Activated CD8-positive, alpha-beta memory T cell treated with anti-CD3 and anti-CD28 coated beads, Interleukin-2, amount 50 U/mL, for 1 hour (primary cell): ENCODE results near the gene TMEM129.
A peak's percentile ranks its signal among the peaks of the same experiment; 100 is the strongest.
"Not testable (repeated sequence)": the region's sequence is repeated elsewhere in the genome, so short reads cannot be mapped to it uniquely, and the experiment has no call there.

Experiments
- DNase-seq: peaks from one replicate; pipeline ENCODE4 v3.0.0-alpha.2; 2020; ENCODE audit errors: extremely low read depth

The TMEM129 gene

GRCh38 chr4:1721666-1722550 is 785 bp upstream of the TMEM129 start:
- DNase-seq: no peak

- no peak for DNase-seq
Measured at GRCh38 chr4:1720163-1720983, 750 bp downstream of the TMEM129 start.

DNA sequence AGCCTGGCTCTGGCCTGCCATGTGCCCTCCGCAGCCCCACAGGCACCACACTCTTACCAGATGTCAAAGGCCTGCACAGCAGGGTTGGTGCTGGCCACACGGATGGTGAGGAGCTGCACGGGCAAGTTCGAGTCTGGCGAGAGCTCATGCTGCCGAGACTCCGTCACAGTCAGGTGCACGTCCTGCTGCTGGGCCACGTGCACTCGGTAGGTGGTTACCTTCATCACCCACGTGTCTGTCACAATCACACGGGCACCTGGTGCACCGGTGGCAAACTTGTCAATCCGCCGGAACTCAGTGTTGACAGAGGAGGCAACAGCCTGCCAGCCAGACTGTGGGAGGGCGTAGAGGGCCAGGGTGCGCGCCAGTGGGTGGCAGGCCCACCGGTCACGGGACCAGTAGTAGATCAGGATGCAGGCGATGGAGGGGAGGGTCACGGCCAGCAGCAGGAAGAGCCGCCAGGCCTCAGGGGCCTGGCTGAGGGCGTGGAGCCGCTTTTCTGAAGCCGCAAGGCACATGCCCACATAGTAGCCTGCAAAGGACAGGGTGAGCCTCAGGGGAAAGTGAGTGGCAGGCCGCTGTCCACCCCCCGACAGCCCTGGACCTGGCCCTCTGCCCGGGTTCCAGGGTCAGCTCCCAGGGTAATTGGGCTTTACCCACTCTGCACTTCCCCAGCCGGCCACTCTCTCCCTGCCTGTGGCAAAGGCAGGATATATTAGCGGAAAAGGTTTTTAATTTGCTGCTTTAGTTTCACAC is 2.9 kb downstream of the TMEM129 start:
- no peak for DNase-seq

DNA sequence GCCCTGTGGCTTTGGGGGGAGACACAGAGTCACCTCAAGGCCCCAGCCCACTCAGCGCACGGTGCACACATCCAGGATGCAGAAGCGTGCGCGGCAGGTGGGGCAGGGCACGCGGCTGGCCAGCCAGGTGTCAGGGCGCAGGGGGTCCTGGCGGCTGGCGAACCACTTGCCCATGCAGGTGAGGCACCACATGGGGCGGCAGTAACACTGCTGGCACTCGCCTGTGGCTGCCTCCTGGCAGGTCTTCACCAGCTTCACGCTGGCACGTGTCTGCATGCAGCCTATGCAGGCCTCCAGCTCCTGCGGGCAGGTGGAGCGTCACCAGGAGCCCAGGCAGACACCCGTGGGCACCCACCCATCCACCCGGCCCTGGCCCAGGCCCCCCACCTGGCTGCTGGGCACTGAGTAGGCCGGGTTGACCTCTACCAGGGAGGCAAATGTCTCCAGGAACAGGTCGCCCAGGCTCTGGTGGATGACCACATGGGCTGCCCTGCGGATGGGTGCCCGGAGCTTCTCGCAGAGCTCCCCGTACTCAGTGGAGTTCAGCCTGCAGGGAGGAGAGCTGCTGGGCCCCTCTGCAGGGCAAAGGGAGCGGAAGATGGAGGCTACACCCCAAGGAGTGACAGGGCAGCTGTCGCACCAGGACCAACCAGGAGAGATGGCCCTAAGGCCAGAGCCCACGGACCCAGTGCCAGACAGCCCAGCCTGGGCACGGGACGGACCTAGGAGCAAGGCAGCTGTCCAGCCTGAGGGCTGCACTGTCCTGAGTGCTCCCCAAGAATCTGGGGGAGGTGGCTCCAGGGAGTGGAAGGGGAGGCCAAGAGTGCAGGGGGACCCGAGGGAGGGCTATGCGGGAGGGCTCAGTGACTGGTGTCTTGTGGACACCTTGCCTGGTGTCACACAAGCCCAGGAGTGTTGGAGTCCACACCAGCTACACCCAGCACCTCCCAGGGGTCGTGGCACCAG is 3.7 kb downstream of the TMEM129 start:
- DNase-seq: no peak

DNA sequence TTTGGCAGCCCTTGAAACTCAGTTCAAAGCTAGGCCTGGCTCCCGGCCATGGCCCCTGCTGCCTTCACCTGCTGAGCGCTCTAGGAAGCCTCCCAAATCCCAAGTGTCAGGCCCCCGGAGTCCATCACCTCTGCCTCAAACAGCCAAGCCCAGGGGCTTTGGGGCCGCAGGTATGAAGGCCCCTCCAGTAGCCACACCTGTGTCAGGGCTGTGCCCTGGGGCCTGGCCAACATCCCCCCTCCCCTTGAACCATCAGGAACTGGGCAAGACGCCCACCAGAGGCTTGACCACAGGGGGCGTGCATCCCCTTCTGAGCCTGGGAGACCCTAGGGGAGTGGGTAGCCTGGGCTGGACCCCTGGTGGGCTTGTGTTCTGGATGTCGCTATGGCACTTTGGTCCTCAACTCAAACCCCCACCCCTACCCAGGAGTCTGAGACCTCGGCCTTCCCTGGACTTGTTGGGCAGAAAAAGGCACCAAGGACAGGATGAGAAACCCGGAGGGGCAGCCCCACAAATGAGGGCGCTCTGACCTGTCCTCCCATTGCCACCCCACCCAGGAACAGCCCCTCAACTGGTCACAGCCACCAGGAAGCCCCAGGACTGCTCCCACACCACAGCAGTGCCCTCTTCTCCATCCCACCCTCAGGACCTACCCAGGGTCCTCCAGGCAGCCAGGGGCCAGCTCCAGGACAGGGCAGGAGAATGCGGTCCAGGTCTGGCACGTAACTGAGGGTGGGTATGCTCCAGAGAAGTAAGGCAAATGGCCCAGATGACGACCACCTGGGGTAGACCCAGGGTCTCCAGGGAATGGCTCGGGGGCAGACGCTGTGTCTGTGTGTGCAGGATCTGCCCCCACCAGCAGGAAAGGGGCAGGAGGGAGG is 4.8 kb downstream of the TMEM129 start:
- DNase-seq: no peak

- no peak for DNase-seq
Measured at GRCh38 chr4:1715002-1715758, 5.9 kb downstream of the TMEM129 start.

DNA sequence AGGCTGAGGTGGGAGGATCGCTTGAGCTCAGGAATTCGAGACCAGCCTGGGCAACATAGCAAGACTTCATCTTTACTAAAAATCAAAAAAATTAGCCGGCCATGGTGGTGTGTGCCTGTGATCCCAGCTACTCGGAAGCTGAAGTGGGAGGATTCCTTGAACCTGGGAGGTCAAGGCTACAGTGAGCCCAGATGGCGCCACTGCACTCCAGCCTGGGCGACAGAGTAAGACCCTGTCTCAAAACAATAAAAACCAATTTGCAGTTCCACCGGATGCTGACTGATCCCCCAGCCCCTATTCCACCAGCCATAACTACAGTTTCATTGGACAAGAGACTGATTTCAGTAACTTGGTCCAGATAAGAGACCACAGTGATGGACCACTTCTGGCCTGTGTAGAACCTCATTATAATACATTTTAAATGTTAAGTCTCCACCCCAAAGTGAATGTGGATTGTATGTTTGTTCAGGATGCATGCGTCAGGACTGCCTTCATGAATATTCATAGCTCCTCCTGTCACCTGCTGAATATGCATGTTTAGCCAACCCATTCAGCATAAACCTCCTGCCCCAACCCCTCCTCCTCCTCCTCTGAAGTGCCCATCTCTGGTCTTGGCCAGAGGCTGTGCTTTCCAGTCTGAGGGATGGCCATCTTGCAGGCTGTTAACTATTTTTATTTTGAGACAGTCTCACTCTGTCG is 6.7 kb downstream of the TMEM129 start:
- DNase-seq: no peak

GRCh38 chr4:1713003-1713851 is 7.9 kb downstream of the TMEM129 start:
- DNase-seq: no peak

DNA sequence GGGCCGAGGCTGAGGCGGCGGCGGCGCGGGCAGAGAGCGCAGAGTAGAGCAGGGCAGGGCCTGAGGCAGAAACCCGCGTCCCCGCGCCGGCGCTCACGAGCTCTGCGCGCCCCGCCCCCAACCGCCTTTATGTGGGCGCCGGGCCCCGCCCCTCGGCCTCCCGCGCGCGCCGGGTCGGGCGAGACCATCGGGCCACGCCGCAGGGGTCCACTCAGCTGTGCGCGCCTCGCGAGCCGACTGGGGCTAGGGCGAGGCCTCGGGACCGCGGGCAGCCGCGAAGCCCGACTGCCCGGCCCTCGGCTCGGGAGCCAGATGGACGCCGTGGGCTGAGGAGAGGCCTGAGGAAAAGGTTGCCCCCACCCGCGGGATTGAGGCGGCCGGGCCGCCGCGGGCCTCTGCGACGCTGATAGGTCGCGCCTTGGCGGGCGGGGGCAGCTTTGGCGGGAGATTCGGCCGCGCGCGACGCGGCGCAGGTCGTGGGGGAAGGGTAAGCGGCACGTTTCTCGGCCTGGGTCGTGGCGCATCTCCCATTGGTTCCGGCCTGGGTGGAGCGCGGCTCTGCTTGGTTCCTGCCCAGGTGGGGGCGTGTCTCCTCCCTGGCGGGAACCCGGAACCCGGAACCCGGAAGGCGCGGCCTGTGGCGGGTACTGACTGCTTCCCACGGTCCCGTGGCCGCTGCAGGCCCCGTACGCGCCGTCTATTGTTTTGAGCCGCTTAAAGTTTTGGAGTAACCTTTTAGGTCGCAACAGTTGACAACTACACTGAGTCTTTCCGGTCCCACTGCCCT is 8.7 kb downstream of the TMEM129 start, which contains the start of gene SLBP:
Gene SLBP, minus strand, starts transcription at position 104 of the 787 bp plus-strand sequence. CDS start 131 bp downstream, outside the sequence.
- DNase-seq: peak; percentile 98

DNA sequence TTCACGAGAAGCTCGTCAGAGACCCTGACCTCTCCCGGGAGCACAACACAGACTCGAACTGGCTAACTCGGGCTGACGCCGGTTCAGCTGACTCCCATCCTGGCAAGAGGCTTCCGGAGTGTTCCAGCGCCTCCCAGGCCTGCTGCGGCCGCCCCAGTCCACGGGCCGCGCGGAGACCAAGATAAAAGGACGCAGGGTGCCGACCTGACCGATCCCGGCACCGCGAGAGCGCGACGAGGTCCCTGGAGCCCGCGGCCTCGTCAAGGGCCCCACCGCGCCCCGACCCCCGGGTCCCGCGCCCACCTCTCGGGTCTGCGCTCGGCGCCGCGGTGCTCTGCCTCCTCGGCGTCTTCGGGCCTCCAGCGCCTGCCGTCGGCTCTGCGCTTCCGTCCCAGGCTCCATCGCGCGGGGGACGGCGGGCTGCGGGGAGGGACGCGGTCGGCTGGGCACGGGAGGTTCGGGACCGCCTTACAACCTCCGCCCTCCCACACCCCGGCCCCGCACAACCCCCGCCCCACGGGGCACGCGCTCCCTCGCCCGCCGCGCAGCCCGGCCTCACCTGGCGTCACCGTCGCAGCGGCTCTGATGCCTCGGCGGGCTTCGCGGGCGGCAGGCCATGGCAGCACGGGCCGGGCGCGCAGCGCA is 9.4 kb downstream of the TMEM129 start:
- DNase-seq: no peak

- no peak for DNase-seq
Measured at GRCh38 chr4:1711055-1711570, 10.0 kb downstream of the TMEM129 start.

- DNase-seq: no peak
Measured at GRCh38 chr4:1708581-1708980, 12.5 kb downstream of the TMEM129 start.

DNA sequence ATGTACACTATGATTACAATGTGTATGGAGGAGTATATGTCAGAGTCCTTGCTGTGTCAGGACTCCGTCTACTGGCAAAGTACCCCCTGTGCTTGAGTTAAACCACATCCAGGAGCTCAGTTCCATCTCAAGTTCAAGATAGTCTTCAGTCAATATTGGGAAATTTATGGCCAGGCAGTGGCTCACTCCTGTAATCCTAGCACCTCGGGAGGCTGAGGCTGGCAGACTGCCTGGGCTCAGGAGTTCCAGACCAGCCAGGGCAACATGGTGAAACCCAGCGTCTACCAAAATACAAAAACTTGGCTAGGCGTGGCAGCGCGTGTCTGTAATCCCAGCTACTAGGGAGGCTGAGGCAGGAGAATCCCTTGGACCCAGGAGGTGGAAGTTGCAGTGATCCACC is 14.8 kb downstream of the TMEM129 start:
- no peak for DNase-seq

GRCh38 chr4:1705732-1706131 is 15.4 kb downstream of the TMEM129 start:
- no peak for DNase-seq

DNA sequence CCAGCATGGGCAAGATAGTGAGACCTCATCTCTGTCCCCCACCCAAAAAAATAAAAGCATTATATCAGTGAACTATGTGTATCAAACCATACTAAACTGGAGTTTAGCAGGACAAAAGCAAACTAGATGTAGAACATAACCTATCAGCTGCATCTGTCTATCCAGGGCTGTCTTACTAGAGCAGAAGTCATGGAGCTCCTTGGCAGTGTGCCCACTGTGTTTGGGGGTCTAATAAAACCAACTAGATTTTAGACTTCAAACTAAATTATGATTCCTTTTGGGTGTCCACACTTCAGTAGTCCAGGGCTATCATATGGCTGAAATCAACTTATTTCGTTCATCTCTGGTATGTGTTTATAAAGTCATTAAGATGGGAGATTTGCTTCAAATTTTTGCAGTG is 17.3 kb downstream of the TMEM129 start:
- DNase-seq: no peak

GRCh38 chr4:1701671-1702070 is 19.5 kb downstream of the TMEM129 start:
- DNase-seq: not testable (repeated sequence)
